Activated CD4-positive, alpha-beta memory T cell treated with anti-CD3 and anti-CD28 coated beads for 36 hours (primary cell): ENCODE measurements around the gene LPP. TPM values are rescaled to one million over a fixed set of nuclear protein-coding genes. Genes with fewer than 3 reads are reported as not detected.

ENCODE experiments used
- CTCF ChIA-PET: fragments of 350-600 bp; sonication (Branson Sonifier 250); formaldehyde crosslinking; loops from one replicate; lab custom pipeline; 2021; ENCODE audit warnings: antibody characterized with exemption, inconsistent platforms; lab: Charles Lee
- POLR2A ChIA-PET: fragments of 350-600 bp; sonication (Branson Sonifier 250); formaldehyde crosslinking; loops from one replicate; lab custom pipeline; 2021; ENCODE audit warnings: antibody characterized with exemption; lab: Charles Lee
- DNase-seq: peaks from one replicate; pipeline ENCODE4 v3.0.0-alpha.2; 2020
- H3K27ac Mint-ChIP-seq: one replicate; pipeline ENCODE4 v1.8.0; 2021; ENCODE audit warnings: mixed read lengths
- H3K27me3 Mint-ChIP-seq: one replicate; pipeline ENCODE4 v1.8.0; 2021; ENCODE audit warnings: mixed read lengths
- H3K36me3 Mint-ChIP-seq: one replicate; pipeline ENCODE4 v1.8.0; 2021; ENCODE audit warnings: mixed read lengths
- H3K4me1 Mint-ChIP-seq: one replicate; pipeline ENCODE4 v1.8.0; 2021; ENCODE audit warnings: low read depth, mixed read lengths
- H3K4me3 Mint-ChIP-seq: one replicate; pipeline ENCODE4 v1.8.0; 2021; ENCODE audit warnings: mild to moderate bottlenecking, mixed read lengths
- H3K9me3 Mint-ChIP-seq: one replicate; pipeline ENCODE4 v1.8.0; 2021; ENCODE audit warnings: mixed read lengths
- intact Hi-C: fragments of 100-400 bp; cut with micrococcal nuclease; formaldehyde crosslinking; loops from one replicate; pipeline ENCODE4 v1.15.1; 2023
- total RNA-seq, 2 experiments: library from RNA; stranded (reverse); gene quantifications; one replicate each; pipeline ENCODE4 v1.2.3, GENCODE V29; 2021

The LPP gene
- total RNA-seq, 2 experiments from 2014 or later = 41.0 to 43.6 TPM

GRCh38 chr3:188788621-188789081 lies 634.7 kb downstream of the LPP start:
- Mint-ChIP-seq H3K27ac (no peak overlapping the region), H3K9me3 (no peaks in the 10 kb centered on the region), H3K4me1 (peaks cover 2% of the 10 kb centered on the region), H3K4me3 (no peak overlapping the region), H3K27me3 (no peaks in the 10 kb centered on the region), H3K36me3 (peaks cover 2% of the 10 kb centered on the region)
- ChIA-PET CTCF (interaction anchor here (0.6 to 2.4 kb wide), 6 partner anchors 9 to 1051 kb away, joined by 3 to 12 read pairs (median 6); no protein-coding TSS in a partner anchor), POLR2A (interaction anchor here (1.0 to 2.3 kb wide), 4 partner anchors 35 to 1048 kb away, joined by 3 to 11 read pairs (median 7); no protein-coding TSS in a partner anchor)
- peak; percentile 88 for DNase-seq
- intact Hi-C loops = loop anchor here (1.0 to 5.0 kb wide), 25 partner anchors 35 to 1906 kb away; partner anchors contain the start of gene BCL6

- intact Hi-C loops = loop anchor here (2.0 to 5.0 kb wide), 6 partner anchors 166 to 1906 kb away; no protein-coding TSS in a partner anchor
- H3K36me3 Mint-ChIP-seq = peaks cover 2% of the 10 kb centered on the region
- no peaks in the 10 kb centered on the region for H3K9me3 Mint-ChIP-seq
- peak; percentile 25 for DNase-seq
- H3K4me3 Mint-ChIP-seq = no peak overlapping the region
- ChIA-PET CTCF (interaction anchor here (0.7 to 2.4 kb wide), 5 partner anchors 40 to 1051 kb away, joined by 3 to 12 read pairs (median 3); no protein-coding TSS in a partner anchor), POLR2A (interaction anchor here (0.7 to 2.3 kb wide), 3 partner anchors 38 to 128 kb away, joined by 3 to 11 read pairs (median 3); no protein-coding TSS in a partner anchor)
- no peaks in the 10 kb centered on the region for H3K27me3 Mint-ChIP-seq
- no peak overlapping the region for H3K27ac Mint-ChIP-seq
- peaks cover 2% of the 10 kb centered on the region for H3K4me1 Mint-ChIP-seq
These were observed 635.3 kb downstream of the LPP start for GRCh38 chr3:188789251-188789650.

GRCh38 chr3:188791311-188791710 lies 637.4 kb downstream of the LPP start:
- H3K27ac Mint-ChIP-seq = no peak overlapping the region
- peaks cover 8% of the 10 kb centered on the region for H3K4me1 Mint-ChIP-seq
- CTCF ChIA-PET = interaction anchor here (0.6 kb wide), 1 partner anchor 41 kb away, joined by 4 read pairs; no protein-coding TSS in a partner anchor
- H3K4me3 Mint-ChIP-seq = no peak overlapping the region
- H3K36me3 Mint-ChIP-seq = peaks cover 2% of the 10 kb centered on the region
- intact Hi-C loops = no loop called here
- no peaks in the 10 kb centered on the region for H3K9me3 Mint-ChIP-seq
- no peak for DNase-seq
- no peaks in the 10 kb centered on the region for H3K27me3 Mint-ChIP-seq
- POLR2A ChIA-PET = no interaction called here

GRCh38 chr3:188792793-188793192 lies 638.8 kb downstream of the LPP start:
- ChIA-PET POLR2A (no interaction called here), CTCF (interaction anchor here (0.7 to 0.9 kb wide), 2 partner anchors 80 to 100 kb away, joined by 3 to 4 read pairs; no protein-coding TSS in a partner anchor)
- H3K9me3 Mint-ChIP-seq = no peaks in the 10 kb centered on the region
- peaks cover 2% of the 10 kb centered on the region for H3K36me3 Mint-ChIP-seq
- H3K4me3 Mint-ChIP-seq = no peak overlapping the region
- intact Hi-C loops = no loop called here
- H3K4me1 Mint-ChIP-seq = peaks cover 11% of the 10 kb centered on the region
- H3K27ac Mint-ChIP-seq = no peak overlapping the region
- DNase-seq = no peak
- H3K27me3 Mint-ChIP-seq = no peaks in the 10 kb centered on the region

- CTCF ChIA-PET = interaction anchor here (2.5 kb wide), 1 partner anchor 159 kb away, joined by 8 read pairs; no protein-coding TSS in a partner anchor
- H3K4me1 Mint-ChIP-seq = peaks cover 9% of the 10 kb centered on the region
These were observed 642.2 kb downstream of the LPP start for GRCh38 chr3:188796122-188796631.

GRCh38 chr3:188797045-188797444 lies 643.1 kb downstream of the LPP start:
- no peaks in the 10 kb centered on the region for H3K27me3 Mint-ChIP-seq
- CTCF ChIA-PET = interaction anchor here (0.7 to 2.5 kb wide), 3 partner anchors 9 to 158 kb away, joined by 3 to 8 read pairs (median 4); no protein-coding TSS in a partner anchor
- H3K4me3 Mint-ChIP-seq = no peak overlapping the region
- no peaks in the 10 kb centered on the region for H3K9me3 Mint-ChIP-seq
- POLR2A ChIA-PET = no interaction called here
- peaks cover 9% of the 10 kb centered on the region for H3K4me1 Mint-ChIP-seq
- H3K36me3 Mint-ChIP-seq = peaks cover 2% of the 10 kb centered on the region
- H3K27ac Mint-ChIP-seq = no peak overlapping the region
- intact Hi-C loops = no loop called here
- no peak for DNase-seq

More at GRCh38 chr3:188796122-188796631, 642.2 kb downstream of the LPP start:
- intact Hi-C loops = no loop called here
- H3K27me3 Mint-ChIP-seq = no peaks in the 10 kb centered on the region
- H3K27ac Mint-ChIP-seq = no peak overlapping the region
- no peaks in the 10 kb centered on the region for H3K9me3 Mint-ChIP-seq
- H3K4me3 Mint-ChIP-seq = no peak overlapping the region
- peaks cover 2% of the 10 kb centered on the region for H3K36me3 Mint-ChIP-seq
- DNase-seq = no peak
- POLR2A ChIA-PET = interaction anchor here (0.5 kb wide), 1 partner anchor 1274 kb away, joined by 3 read pairs; no protein-coding TSS in a partner anchor

- ChIA-PET CTCF (interaction anchor here (0.9 kb wide), 1 partner anchor 157 kb away, joined by 3 read pairs; no protein-coding TSS in a partner anchor), POLR2A (no interaction called here)
- Mint-ChIP-seq H3K27me3 (no peaks in the 10 kb centered on the region), H3K9me3 (no peaks in the 10 kb centered on the region), H3K4me1 (peaks cover 9% of the 10 kb centered on the region), H3K27ac (no peak overlapping the region), H3K36me3 (peaks cover 3% of the 10 kb centered on the region), H3K4me3 (no peak overlapping the region)
- intact Hi-C loops = no loop called here
- no peak for DNase-seq
These were observed 644.7 kb downstream of the LPP start for GRCh38 chr3:188798556-188799145.

GRCh38 chr3:188801393-188801792 lies 647.4 kb downstream of the LPP start:
- CTCF ChIA-PET = no interaction called here
- H3K36me3 Mint-ChIP-seq = peaks cover 3% of the 10 kb centered on the region
- H3K27me3 Mint-ChIP-seq = no peaks in the 10 kb centered on the region
- DNase-seq = no peak
- intact Hi-C loops = no loop called here
- H3K27ac Mint-ChIP-seq = no peak overlapping the region
- peaks cover 2% of the 10 kb centered on the region for H3K4me1 Mint-ChIP-seq
- POLR2A ChIA-PET = no interaction called here
- H3K9me3 Mint-ChIP-seq = no peaks in the 10 kb centered on the region
- no peak overlapping the region for H3K4me3 Mint-ChIP-seq

GRCh38 chr3:188802645-188803044 lies 648.7 kb downstream of the LPP start:
- DNase-seq = no peak
- Mint-ChIP-seq H3K4me3 (no peak overlapping the region), H3K4me1 (no peaks in the 10 kb centered on the region), H3K27me3 (no peaks in the 10 kb centered on the region), H3K36me3 (peaks cover 11% of the 10 kb centered on the region), H3K9me3 (peaks cover 9% of the 10 kb centered on the region), H3K27ac (no peak overlapping the region)
- intact Hi-C loops = no loop called here
- ChIA-PET CTCF (interaction anchor here (1.0 kb wide), 1 partner anchor 10 kb away, joined by 3 read pairs; no protein-coding TSS in a partner anchor), POLR2A (no interaction called here)

GRCh38 chr3:188807006-188807405 lies 653.0 kb downstream of the LPP start:
- Mint-ChIP-seq H3K9me3 (peaks cover 20% of the 10 kb centered on the region), H3K27me3 (no peaks in the 10 kb centered on the region), H3K27ac (no peak overlapping the region), H3K4me3 (no peak overlapping the region), H3K36me3 (peaks cover 22% of the 10 kb centered on the region), H3K4me1 (no peaks in the 10 kb centered on the region)
- intact Hi-C loops = no loop called here
- POLR2A ChIA-PET = no interaction called here
- no peak for DNase-seq
- CTCF ChIA-PET = no interaction called here

GRCh38 chr3:188812198-188812597 lies 658.2 kb downstream of the LPP start:
- H3K27me3 Mint-ChIP-seq = no peaks in the 10 kb centered on the region
- no peak for DNase-seq

GRCh38 chr3:188814581-188814980 lies 660.6 kb downstream of the LPP start:
- POLR2A ChIA-PET = no interaction called here
- Mint-ChIP-seq H3K4me3 (no peak overlapping the region), H3K27me3 (no peaks in the 10 kb centered on the region), H3K27ac (no peak overlapping the region), H3K4me1 (no peaks in the 10 kb centered on the region), H3K36me3 (no peaks in the 10 kb centered on the region), H3K9me3 (no peaks in the 10 kb centered on the region)
- intact Hi-C loops = no loop called here
- CTCF ChIA-PET = interaction anchor here (0.9 to 1.2 kb wide), 2 partner anchors 10 to 20 kb away, joined by 3 to 4 read pairs; no protein-coding TSS in a partner anchor
- no peak for DNase-seq

More at GRCh38 chr3:188812198-188812597, 658.2 kb downstream of the LPP start:
- peaks cover 16% of the 10 kb centered on the region for H3K36me3 Mint-ChIP-seq
- POLR2A ChIA-PET = no interaction called here
- H3K9me3 Mint-ChIP-seq = peaks cover 16% of the 10 kb centered on the region
- intact Hi-C loops = no loop called here
- no peak overlapping the region for H3K4me3 Mint-ChIP-seq
- H3K4me1 Mint-ChIP-seq = no peaks in the 10 kb centered on the region
- CTCF ChIA-PET = no interaction called here
- H3K27ac Mint-ChIP-seq = no peak overlapping the region
